Spleen (tissue), 7 donors: ENCODE results near the gene ADGRV1.

Source experiments
- CTCF ChIP-seq, 11 experiments: fragments of 200-600 bp in 7 of 11; fragments of 450-650 bp in 4 of 11; sonication (generic) in 4 of 11; IDR thresholded peaks in 8 of 11; conservative IDR thresholded peaks in 3 of 11; 1 replicate in 7 of 11; 2 replicates in 4 of 11; pipeline versions ENCODE4 v1.4.0 to v1.8.0; 2016 to 2021; ENCODE audit warnings: antibody characterized with exemption in 11 of 11, inconsistent platforms in 4 of 11, mild to moderate bottlenecking in 1 of 11
- POLR2A ChIP-seq, 3 donors: fragments of 450-650 bp; IDR thresholded peaks; one replicate each; pipeline ENCODE4 v1.5.1; 2017; ENCODE audit warnings: antibody characterized with exemption in 3 of 3, mild to moderate bottlenecking in 1 of 3
- POLR2AphosphoS5 ChIP-seq, 3 donors: sonication (generic); formaldehyde crosslinking; IDR thresholded peaks; one replicate each; pipeline ENCODE4 v1.5.1; 2017; ENCODE audit warnings: antibody characterized with exemption in 3 of 3
- donor health status: DM: no; HTN: no; CAD: no; lungs with moderate emphysema.
- donor health status: DM: no; HTN: no; CAD: no.
- donor health status: DM: no; HTN: no; CAD: no.

- TF ChIP-seq POLR2AphosphoS5 (IDR thresholded peaks at IDR 0.05) (no peak), CTCF (IDR thresholded peaks at IDR 0.05 in 8 of 11, conservative IDR thresholded peaks at IDR 0.05 in 3 of 11) (no peak), POLR2A (IDR thresholded peaks at IDR 0.05) (no peak)
Measured at GRCh38 chr5:90897618-90898017, 339.0 kb downstream of the ADGRV1 start.
